Gastrocnemius medialis (tissue), 4 donors: ENCODE results near the gene GSK3A.

Source experiments
- CTCF ChIP-seq, 5 experiments: fragments of 450-650 bp in 3 of 5; fragments of 200-600 bp in 2 of 5; sonication (generic) in 2 of 5; IDR thresholded peaks in 4 of 5; conservative IDR thresholded peaks in 1 of 5; 1 replicate in 4 of 5; 2 replicates in 1 of 5; pipeline ENCODE4 v1.5.1; 2016 to 2019; ENCODE audit warnings: antibody characterized with exemption in 5 of 5, mild to moderate bottlenecking in 3 of 5, moderate library complexity in 3 of 5
- POLR2A ChIP-seq, 2 donors: fragments of 450-650 bp; IDR thresholded peaks; one replicate each; pipeline ENCODE4 v1.6.1; 2017; ENCODE audit warnings: antibody characterized with exemption in 2 of 2, mild to moderate bottlenecking in 2 of 2, moderate library complexity in 2 of 2

- no peak for TF ChIP-seq POLR2A (IDR thresholded peaks at IDR 0.05)
- peak in 1 of 5 experiments; percentile 9 for TF ChIP-seq CTCF (IDR thresholded peaks at IDR 0.05 in 4 of 5, conservative IDR thresholded peaks at IDR 0.05 in 1 of 5)
Measured at GRCh38 chr19:42242069-42242511, 312 bp downstream of the GSK3A start.
